Suprapubic skin (tissue), 4 donors: Measurements from ENCODE around the gene OR52N5.

ENCODE experiments used
- EP300 ChIP-seq: sonication (generic); formaldehyde crosslinking; IDR thresholded peaks from one replicate; pipeline ENCODE4 v1.6.1; 2017; ENCODE audit warnings: antibody characterized with exemption
- POLR2A ChIP-seq, 2 donors: fragments of 450-650 bp; IDR thresholded peaks; one replicate each; pipeline ENCODE4 v1.6.1; 2017; ENCODE audit warnings: antibody characterized with exemption in 2 of 2, mild to moderate bottlenecking in 2 of 2, moderate library complexity in 2 of 2
- POLR2AphosphoS5 ChIP-seq, 3 donors: sonication (generic); formaldehyde crosslinking; IDR thresholded peaks; one replicate each; pipeline ENCODE4 v1.6.1; 2017; ENCODE audit warnings: antibody characterized with exemption in 3 of 3
- TF ChIP-seq, protein P1 (sequence below), 2 donors: fragments of 200-600 bp in 1 of 2; fragments of 450-650 bp in 1 of 2; sonication (generic) in 1 of 2; IDR thresholded peaks; one replicate each; pipeline ENCODE4 v1.5.1; 2016 to 2019; ENCODE audit warnings: antibody characterized with exemption in 2 of 2, mild to moderate bottlenecking in 1 of 2, moderate library complexity in 1 of 2

DNA sequence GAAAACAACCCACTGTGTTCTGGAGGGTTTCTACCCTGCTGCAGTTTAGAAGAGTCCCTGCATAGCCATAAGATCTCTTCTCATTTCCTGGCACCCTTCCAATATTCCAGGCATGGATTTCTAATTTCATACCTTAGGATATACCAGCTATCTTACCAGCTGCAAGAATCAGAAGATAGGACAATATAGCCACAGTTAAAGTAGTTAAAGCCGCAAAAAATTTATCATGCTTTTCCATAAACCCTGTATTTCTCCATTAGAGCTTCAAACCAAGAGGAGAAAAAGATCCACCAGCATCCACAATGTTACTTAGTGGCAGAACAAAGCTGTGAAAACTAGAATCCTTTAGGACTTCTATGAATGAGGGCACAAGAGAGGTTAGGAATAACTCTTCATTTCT is 55.5 kb downstream of the OR52N5 start:
- TF ChIP-seq POLR2AphosphoS5 (IDR thresholded peaks at IDR 0.05): no peak
- no peak for TF ChIP-seq POLR2A (IDR thresholded peaks at IDR 0.05)
- TF ChIP-seq, protein P1, sequence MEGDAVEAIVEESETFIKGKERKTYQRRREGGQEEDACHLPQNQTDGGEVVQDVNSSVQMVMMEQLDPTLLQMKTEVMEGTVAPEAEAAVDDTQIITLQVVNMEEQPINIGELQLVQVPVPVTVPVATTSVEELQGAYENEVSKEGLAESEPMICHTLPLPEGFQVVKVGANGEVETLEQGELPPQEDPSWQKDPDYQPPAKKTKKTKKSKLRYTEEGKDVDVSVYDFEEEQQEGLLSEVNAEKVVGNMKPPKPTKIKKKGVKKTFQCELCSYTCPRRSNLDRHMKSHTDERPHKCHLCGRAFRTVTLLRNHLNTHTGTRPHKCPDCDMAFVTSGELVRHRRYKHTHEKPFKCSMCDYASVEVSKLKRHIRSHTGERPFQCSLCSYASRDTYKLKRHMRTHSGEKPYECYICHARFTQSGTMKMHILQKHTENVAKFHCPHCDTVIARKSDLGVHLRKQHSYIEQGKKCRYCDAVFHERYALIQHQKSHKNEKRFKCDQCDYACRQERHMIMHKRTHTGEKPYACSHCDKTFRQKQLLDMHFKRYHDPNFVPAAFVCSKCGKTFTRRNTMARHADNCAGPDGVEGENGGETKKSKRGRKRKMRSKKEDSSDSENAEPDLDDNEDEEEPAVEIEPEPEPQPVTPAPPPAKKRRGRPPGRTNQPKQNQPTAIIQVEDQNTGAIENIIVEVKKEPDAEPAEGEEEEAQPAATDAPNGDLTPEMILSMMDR (IDR thresholded peaks at IDR 0.05): no peak
- TF ChIP-seq EP300: no peak
